ENCODE measurements around the gene VWF.

DNA sequence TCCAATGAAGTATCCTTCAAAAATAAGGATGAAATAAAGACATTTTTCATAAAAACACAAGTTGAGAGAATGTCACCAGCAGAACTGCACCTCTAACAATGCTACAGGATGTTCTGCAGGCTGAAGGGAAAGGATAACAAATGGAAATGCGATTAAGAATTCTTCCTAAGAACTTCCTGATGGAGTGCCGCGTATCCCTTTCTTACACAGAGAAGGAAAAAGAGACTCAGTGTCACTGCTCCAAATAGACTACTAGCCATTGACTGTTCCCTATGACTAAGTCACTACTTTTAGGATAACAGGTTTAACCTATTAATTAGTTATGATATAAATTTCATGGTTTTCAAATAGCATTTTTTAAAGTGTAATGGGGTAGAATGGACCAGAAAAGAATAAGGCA, 182.6 kb downstream of the VWF start:
- TF ChIP-seq, protein P1, sequence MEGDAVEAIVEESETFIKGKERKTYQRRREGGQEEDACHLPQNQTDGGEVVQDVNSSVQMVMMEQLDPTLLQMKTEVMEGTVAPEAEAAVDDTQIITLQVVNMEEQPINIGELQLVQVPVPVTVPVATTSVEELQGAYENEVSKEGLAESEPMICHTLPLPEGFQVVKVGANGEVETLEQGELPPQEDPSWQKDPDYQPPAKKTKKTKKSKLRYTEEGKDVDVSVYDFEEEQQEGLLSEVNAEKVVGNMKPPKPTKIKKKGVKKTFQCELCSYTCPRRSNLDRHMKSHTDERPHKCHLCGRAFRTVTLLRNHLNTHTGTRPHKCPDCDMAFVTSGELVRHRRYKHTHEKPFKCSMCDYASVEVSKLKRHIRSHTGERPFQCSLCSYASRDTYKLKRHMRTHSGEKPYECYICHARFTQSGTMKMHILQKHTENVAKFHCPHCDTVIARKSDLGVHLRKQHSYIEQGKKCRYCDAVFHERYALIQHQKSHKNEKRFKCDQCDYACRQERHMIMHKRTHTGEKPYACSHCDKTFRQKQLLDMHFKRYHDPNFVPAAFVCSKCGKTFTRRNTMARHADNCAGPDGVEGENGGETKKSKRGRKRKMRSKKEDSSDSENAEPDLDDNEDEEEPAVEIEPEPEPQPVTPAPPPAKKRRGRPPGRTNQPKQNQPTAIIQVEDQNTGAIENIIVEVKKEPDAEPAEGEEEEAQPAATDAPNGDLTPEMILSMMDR (IDR thresholded peaks at IDR 0.05; ENCODE audit: insufficient read depth, low read length) = no peak
- TF ChIP-seq POLR2AphosphoS5 (IDR thresholded peaks at IDR 0.05; ENCODE audit: low read depth) = no peak
- TF ChIP-seq, protein P2, sequence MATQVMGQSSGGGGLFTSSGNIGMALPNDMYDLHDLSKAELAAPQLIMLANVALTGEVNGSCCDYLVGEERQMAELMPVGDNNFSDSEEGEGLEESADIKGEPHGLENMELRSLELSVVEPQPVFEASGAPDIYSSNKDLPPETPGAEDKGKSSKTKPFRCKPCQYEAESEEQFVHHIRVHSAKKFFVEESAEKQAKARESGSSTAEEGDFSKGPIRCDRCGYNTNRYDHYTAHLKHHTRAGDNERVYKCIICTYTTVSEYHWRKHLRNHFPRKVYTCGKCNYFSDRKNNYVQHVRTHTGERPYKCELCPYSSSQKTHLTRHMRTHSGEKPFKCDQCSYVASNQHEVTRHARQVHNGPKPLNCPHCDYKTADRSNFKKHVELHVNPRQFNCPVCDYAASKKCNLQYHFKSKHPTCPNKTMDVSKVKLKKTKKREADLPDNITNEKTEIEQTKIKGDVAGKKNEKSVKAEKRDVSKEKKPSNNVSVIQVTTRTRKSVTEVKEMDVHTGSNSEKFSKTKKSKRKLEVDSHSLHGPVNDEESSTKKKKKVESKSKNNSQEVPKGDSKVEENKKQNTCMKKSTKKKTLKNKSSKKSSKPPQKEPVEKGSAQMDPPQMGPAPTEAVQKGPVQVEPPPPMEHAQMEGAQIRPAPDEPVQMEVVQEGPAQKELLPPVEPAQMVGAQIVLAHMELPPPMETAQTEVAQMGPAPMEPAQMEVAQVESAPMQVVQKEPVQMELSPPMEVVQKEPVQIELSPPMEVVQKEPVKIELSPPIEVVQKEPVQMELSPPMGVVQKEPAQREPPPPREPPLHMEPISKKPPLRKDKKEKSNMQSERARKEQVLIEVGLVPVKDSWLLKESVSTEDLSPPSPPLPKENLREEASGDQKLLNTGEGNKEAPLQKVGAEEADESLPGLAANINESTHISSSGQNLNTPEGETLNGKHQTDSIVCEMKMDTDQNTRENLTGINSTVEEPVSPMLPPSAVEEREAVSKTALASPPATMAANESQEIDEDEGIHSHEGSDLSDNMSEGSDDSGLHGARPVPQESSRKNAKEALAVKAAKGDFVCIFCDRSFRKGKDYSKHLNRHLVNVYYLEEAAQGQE (IDR thresholded peaks at IDR 0.05; ENCODE audit: insufficient replicate concordance, low read depth) = no peak
- TF ChIP-seq SPI1 (IDR thresholded peaks at IDR 0.05; ENCODE audit: borderline replicate concordance, low read depth) = no peak
- TF ChIP-seq GABPA (IDR thresholded peaks at IDR 0.05; ENCODE audit: low read depth) = no peak
